Astrocyte of the cerebellum (primary cell): ENCODE results near the gene PFDN2.
"Not testable (repeated sequence)": the region's sequence is repeated elsewhere in the genome, so short reads cannot be mapped to it uniquely, and the experiment has no call there.

Source experiments
- DNase-seq: peaks from one replicate; pipeline ENCODE4 v3.0.0-alpha.2; 2011; ENCODE audit warnings: low read depth
- H3K4me3 ChIP-seq: 2 replicates; pipeline ENCODE4 v1.5.1; 2011; ENCODE audit warnings: mild to moderate bottlenecking, low read depth, low read length, moderate library complexity
- CTCF ChIP-seq: IDR thresholded peaks from 2 replicates; pipeline ENCODE4 v1.5.1; 2012; ENCODE audit warnings: low read length, low read depth, moderate library complexity, mild to moderate bottlenecking; ENCODE audit errors: missing control alignments
- in situ Hi-C: cut with HindIII; loops from 2 replicates; pipeline ENCODE4 v1.10.0; 2017; ENCODE audit warnings: low sequenced_read_pairs

The PFDN2 gene

GRCh38 chr1:161119092-161119903, 1.5 kb upstream of the PFDN2 start:
- in situ Hi-C loops: no loop called here
- TF ChIP-seq CTCF: peak; percentile 58
- H3K4me3 ChIP-seq: peak overlapping the region; percentile 99
- peak; percentile 28 for DNase-seq

DNA sequence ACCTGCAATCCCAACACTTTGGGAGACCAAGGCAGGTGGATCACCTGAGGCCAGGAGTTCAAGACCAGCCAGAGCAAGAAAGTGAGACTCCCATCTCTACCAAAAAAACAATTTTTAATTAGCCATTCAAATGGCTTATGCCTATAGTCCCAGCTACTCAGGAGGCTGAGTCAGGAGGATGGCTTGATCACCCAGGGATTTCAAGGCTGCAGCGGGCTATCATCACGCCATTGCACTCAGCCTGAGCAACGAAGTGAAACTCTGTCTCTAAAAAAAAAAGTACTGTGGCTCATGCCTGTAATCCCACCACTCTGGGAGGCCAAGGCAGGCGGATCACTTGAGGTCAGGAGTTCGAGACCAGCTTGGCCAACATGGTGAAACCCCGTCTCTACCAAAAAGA, 1.9 kb downstream of the PFDN2 start:
- DNase-seq, H3K4me3 ChIP-seq, in situ Hi-C loops: not testable (repeated sequence)

DNA sequence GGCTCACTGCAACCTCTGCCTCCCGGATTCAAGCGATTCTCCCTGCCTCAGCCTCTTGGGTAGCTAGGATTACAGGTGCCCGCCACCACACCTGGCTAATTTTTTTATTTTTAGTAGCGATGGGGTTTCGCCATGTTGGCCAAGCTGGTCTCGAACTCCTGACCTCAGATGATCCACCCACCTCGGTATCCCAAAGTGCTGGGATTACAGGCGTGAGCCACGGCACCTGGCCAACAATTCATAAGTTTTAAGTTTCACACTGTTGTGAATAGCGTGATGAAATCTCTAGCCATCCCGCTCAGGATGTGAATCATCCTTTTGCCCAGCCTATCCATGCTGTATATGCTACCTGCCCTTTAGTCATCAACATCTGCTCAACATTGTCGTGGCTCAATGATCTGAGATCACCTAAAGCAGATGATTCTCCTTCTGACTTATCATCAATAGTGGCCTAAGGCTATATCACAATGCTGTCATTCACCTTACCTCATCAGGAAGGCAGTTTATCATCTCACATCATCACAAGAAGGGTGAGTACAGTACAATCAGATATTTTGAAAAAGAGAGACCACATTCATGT, 2.6 kb downstream of the PFDN2 start:
- no peak for TF ChIP-seq CTCF
- DNase-seq: peak; percentile 79
- in situ Hi-C loops: no loop called here
- no peak overlapping the region for H3K4me3 ChIP-seq

GRCh38 chr1:161114556-161114955, 3.3 kb downstream of the PFDN2 start:
- no peak overlapping the region for H3K4me3 ChIP-seq
- no peak for DNase-seq
- no peak for TF ChIP-seq CTCF
- in situ Hi-C loops: no loop called here

DNA sequence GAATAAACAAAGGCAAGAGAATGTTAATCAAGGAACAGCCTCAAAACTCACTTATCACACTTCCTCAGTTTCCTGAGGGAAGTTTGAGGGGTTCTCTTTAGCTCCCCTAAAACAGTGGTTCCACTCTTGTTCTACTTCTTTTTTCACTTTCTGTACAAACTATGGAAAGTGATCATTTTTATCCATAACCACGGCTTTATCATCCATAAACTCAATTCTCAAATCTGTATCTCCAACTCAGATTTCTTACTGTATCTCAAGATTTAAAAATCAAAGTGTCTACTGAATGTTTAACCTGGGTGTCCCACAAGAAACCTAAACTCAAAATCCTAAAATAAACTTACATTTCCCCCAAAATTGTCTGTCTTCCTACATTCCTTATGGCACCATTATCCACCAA, 3.9 kb downstream of the PFDN2 start:
- TF ChIP-seq CTCF: no peak
- no peak overlapping the region for H3K4me3 ChIP-seq
- in situ Hi-C loops: no loop called here
- no peak for DNase-seq

DNA sequence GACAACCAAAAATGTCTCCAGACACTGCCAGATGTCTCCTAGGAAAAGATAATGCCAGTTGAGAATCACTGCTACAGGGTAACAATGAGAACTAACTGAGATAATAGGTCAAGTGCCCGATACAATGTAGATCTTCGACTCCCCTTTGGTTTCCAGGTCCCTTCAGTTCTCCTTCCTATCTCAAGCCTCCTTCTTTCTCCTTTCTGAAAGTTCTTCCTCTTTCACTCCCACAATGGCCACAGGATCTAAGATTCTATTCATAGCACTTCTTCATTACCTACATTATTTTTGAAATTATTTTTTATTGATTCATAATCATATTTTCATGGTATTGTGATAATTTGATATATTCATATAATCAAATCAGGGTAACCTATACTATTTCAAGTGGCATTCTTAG, 6.3 kb downstream of the PFDN2 start:
- DNase-seq: no peak
- H3K4me3 ChIP-seq: no peak overlapping the region
- in situ Hi-C loops: no loop called here
- TF ChIP-seq CTCF: no peak

DNA sequence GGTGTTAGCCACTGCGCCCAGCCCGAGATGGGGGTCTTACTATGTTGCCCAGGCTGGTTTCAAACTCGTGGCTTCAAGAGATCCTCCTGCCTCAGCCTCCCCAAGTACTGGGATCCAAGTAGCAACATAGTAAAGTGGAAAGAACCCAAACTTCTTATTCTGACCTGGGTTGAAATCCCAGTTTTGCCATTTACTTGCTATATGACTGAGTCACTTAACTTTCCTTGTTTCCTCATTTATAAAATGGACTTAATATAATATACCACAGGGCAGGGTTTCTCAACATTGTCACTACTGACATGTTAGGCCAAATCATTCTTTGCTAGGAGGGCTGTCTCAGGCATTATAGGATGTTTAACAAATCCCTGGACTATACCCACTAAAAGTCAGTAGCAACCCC, 6.7 kb downstream of the PFDN2 start:
- in situ Hi-C loops: no loop called here
- no peak overlapping the region for H3K4me3 ChIP-seq
- DNase-seq: no peak
- TF ChIP-seq CTCF: no peak
